H9 (cell line): ENCODE results near the gene NLRP13. TPM values are rescaled to one million over a fixed set of nuclear protein-coding genes. Genes with fewer than 3 reads are reported as not detected.

Experiments used
- DNase-seq: peaks from one replicate; pipeline ENCODE4 v3.0.0-alpha.2; 2017
- H2AFZ ChIP-seq: one replicate; pipeline ENCODE4 v1.6.1; 2013; ENCODE audit warnings: mild to moderate bottlenecking, low read length, control low read depth, moderate library complexity
- H2AK5ac ChIP-seq: 2 replicates; pipeline ENCODE4 v1.6.1; 2013; ENCODE audit warnings: low read length, control low read depth, mixed read lengths; ENCODE audit not compliant: insufficient read length
- H2BK120ac ChIP-seq: one replicate; pipeline ENCODE4 v1.6.1; 2013; ENCODE audit warnings: low read depth, mild to moderate bottlenecking, low read length, control low read depth, inconsistent platforms; ENCODE audit not compliant: poor library complexity, severe bottlenecking
- H2BK12ac ChIP-seq: 2 replicates; pipeline ENCODE4 v1.6.1; 2013; ENCODE audit warnings: low read length, control low read depth, mixed read lengths, low read depth; ENCODE audit not compliant: insufficient read length
- H2BK15ac ChIP-seq: 2 replicates; pipeline ENCODE4 v1.6.1; 2013; ENCODE audit warnings: low read depth, low read length, control low read depth
- H2BK20ac ChIP-seq: one replicate; pipeline ENCODE4 v1.6.1; 2013; ENCODE audit warnings: low read depth, mild to moderate bottlenecking, low read length, control low read depth, inconsistent platforms; ENCODE audit not compliant: poor library complexity, severe bottlenecking
- H2BK5ac ChIP-seq: 2 replicates; pipeline ENCODE4 v1.6.1; 2013; ENCODE audit warnings: low read length, control low read depth, mixed read lengths; ENCODE audit not compliant: insufficient read length
- H3K14ac ChIP-seq: 2 replicates; pipeline ENCODE4 v1.6.1; 2013; ENCODE audit warnings: low read length, control low read depth; ENCODE audit not compliant: insufficient read depth
- H3K18ac ChIP-seq: 2 replicates; pipeline ENCODE4 v1.6.1; 2013; ENCODE audit warnings: low read depth, mild to moderate bottlenecking, mixed read lengths, low read length, control low read depth; ENCODE audit not compliant: insufficient read length
- H3K23ac ChIP-seq: 2 replicates; pipeline ENCODE4 v1.6.1; 2013; ENCODE audit warnings: low read length, control low read depth, mixed read lengths, low read depth; ENCODE audit not compliant: insufficient read length
- H3K23me2 ChIP-seq: 2 replicates; pipeline ENCODE4 v1.6.1; 2013; ENCODE audit warnings: low read depth, mild to moderate bottlenecking, mixed read lengths, low read length, control low read depth; ENCODE audit not compliant: insufficient read length, poor library complexity, severe bottlenecking
- H3K27ac ChIP-seq: 2 replicates; pipeline ENCODE4 v1.5.1; 2013; ENCODE audit warnings: low read length, control low read depth, mixed read lengths, low read depth; ENCODE audit not compliant: insufficient read length
- H3K27me3 ChIP-seq: 2 replicates; pipeline ENCODE4 v1.6.1; 2013; ENCODE audit warnings: low read length, control low read depth, inconsistent platforms; ENCODE audit not compliant: insufficient read depth
- H3K4ac ChIP-seq: 2 replicates; pipeline ENCODE4 v1.6.1; 2013; ENCODE audit warnings: low read depth, mild to moderate bottlenecking, control low read depth, inconsistent platforms, low read length, moderate library complexity
- H3K4me1 ChIP-seq: 2 replicates; pipeline ENCODE4 v1.6.1; 2013; ENCODE audit warnings: low read length, control low read depth, inconsistent platforms; ENCODE audit not compliant: insufficient read depth
- H3K4me2 ChIP-seq: 2 replicates; pipeline ENCODE4 v1.6.1; 2013; ENCODE audit warnings: low read length, control low read depth, mixed read lengths; ENCODE audit not compliant: insufficient read length, insufficient read depth
- H3K56ac ChIP-seq: 2 replicates; pipeline ENCODE4 v1.6.1; 2013; ENCODE audit warnings: low read depth, mild to moderate bottlenecking, mixed read lengths, low read length, control low read depth; ENCODE audit not compliant: insufficient read length
- H3K79me1 ChIP-seq: 2 replicates; pipeline ENCODE4 v1.6.1; 2013; ENCODE audit warnings: low read depth, mild to moderate bottlenecking, moderate library complexity, low read length, control low read depth, inconsistent platforms; ENCODE audit not compliant: insufficient read depth, poor library complexity, severe bottlenecking
- H3K79me2 ChIP-seq: 2 replicates; pipeline ENCODE4 v1.6.1; 2013; ENCODE audit warnings: low read length, control low read depth, inconsistent platforms; ENCODE audit not compliant: insufficient read depth
- H3K9ac ChIP-seq: 2 replicates; pipeline ENCODE4 v1.6.1; 2013; ENCODE audit warnings: low read length, control low read depth, mixed read lengths; ENCODE audit not compliant: insufficient read length; ENCODE audit errors: extremely low read depth
- H3K9me3 ChIP-seq: one replicate; pipeline ENCODE4 v1.6.1; 2013; ENCODE audit warnings: low read depth, low read length, inconsistent platforms; ENCODE audit not compliant: control insufficient read depth
- H3T11ph ChIP-seq: one replicate; pipeline ENCODE4 v1.6.1; 2013; ENCODE audit warnings: mild to moderate bottlenecking, low read length, control low read depth, inconsistent platforms
- H4K20me1 ChIP-seq: one replicate; pipeline ENCODE4 v1.6.1; 2013; ENCODE audit not compliant: control insufficient read depth, insufficient read length, insufficient read depth
- H4K5ac ChIP-seq: 2 replicates; pipeline ENCODE4 v1.6.1; 2013; ENCODE audit warnings: low read depth, mild to moderate bottlenecking, mixed read lengths, low read length, control low read depth; ENCODE audit not compliant: insufficient read length
- H4K8ac ChIP-seq: replicated peaks from 2 replicates; pipeline ENCODE4 v1.6.1; 2013; ENCODE audit warnings: low read length, control low read depth, mixed read lengths, low read depth; ENCODE audit not compliant: insufficient read length
- H4K91ac ChIP-seq: 2 replicates; pipeline ENCODE4 v1.6.1; 2013; ENCODE audit warnings: low read depth, mild to moderate bottlenecking, moderate library complexity, mixed read lengths, low read length, control low read depth; ENCODE audit not compliant: insufficient read length
- H3K27ac Mint-ChIP-seq, 3 experiments: 2 replicates in 2 of 3; 3 replicates in 1 of 3; pipeline ENCODE4 v1.8.0; 2020 to 2021; ENCODE audit warnings: mixed read lengths in 3 of 3, mild to moderate bottlenecking in 1 of 3, moderate library complexity in 1 of 3
- H3K27me3 Mint-ChIP-seq: 2 replicates; pipeline ENCODE4 v1.8.0; 2021; ENCODE audit warnings: low read depth, mild to moderate bottlenecking, moderate library complexity, mixed read lengths
- H3K36me3 Mint-ChIP-seq, 3 experiments: 2 replicates in 2 of 3; 3 replicates in 1 of 3; pipeline ENCODE4 v1.8.0; 2020 to 2021; ENCODE audit warnings: low read depth in 3 of 3, mixed read lengths in 3 of 3; ENCODE audit not compliant: insufficient read depth in 1 of 3
- H3K4me1 Mint-ChIP-seq, 2 experiments: 2 replicates each; pipeline ENCODE4 v1.8.0; 2020; ENCODE audit warnings: mixed read lengths in 2 of 2
- H3K4me3 Mint-ChIP-seq, 2 experiments: 2 replicates in 1 of 2; 3 replicates in 1 of 2; pipeline ENCODE4 v1.8.0; 2020 to 2021; ENCODE audit warnings: mild to moderate bottlenecking in 2 of 2, mixed read lengths in 2 of 2, moderate library complexity in 1 of 2
- H3K9me3 Mint-ChIP-seq, 2 experiments: 2 replicates in 1 of 2; 3 replicates in 1 of 2; pipeline ENCODE4 v1.8.0; 2020; ENCODE audit warnings: mild to moderate bottlenecking in 2 of 2, mixed read lengths in 2 of 2, moderate library complexity in 1 of 2
- WGBS: extraction: QIAGEN DNeasy Blood & Tissue Kit; methylation state at CpG from one replicate; pipeline ENCODE4 v1.1.7; 2013; ENCODE audit warnings: missing lambda C conversion rate, low lambda C conversion rate, mixed read lengths; ENCODE audit not compliant: insufficient read length; ENCODE audit errors: extremely low coverage; 5-methylcytosine and 5-hydroxymethylcytosine counted together
- total RNA-seq: library from RNA; stranded (reverse); gene quantifications from 2 replicates; pipeline ENCODE4 v1.2.1, GENCODE V29; 2021
- TF ChIP-seq, protein P1 (sequence below): fragments of 200-600 bp; sonication (generic); conservative IDR thresholded peaks from 3 replicates; pipeline ENCODE4 v1.8.0; 2021; ENCODE audit warnings: antibody characterized with exemption, mild to moderate bottlenecking

The NLRP13 gene
- total RNA-seq, 1 experiment from 2014 or later: not detected

DNA sequence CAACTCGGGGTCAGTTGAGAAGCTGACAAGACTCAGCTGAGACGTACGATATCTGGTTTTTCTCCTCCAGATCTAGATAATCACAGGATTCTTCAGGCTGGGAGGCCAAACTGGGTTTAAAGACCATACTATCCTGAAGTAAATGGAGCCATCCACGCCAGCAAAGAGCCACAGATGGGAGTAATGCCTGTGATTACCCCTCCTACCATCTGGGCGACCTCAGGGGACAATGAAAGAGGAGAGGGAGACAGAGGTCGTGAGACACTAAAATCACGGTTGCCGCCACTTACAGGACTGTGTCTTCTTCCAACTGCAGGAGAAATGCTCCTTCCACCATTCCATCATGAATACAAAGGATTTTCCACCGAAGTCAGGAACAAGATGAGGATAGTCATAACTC lies 3.1 kb upstream of the NLRP13 start:
- no peak overlapping the region for H2AFZ ChIP-seq
- no peaks in the 10 kb centered on the region; the same call in none of the 2 replicates for H3K27me3 Mint-ChIP-seq
- no peak overlapping the region for H3K23ac ChIP-seq
- H2BK120ac ChIP-seq: no peak overlapping the region
- no peak overlapping the region for H2BK5ac ChIP-seq
- no peak overlapping the region for H3K18ac ChIP-seq
- no peak overlapping the region for H4K8ac ChIP-seq
- no peak overlapping the region for H3T11ph ChIP-seq
- H2BK12ac ChIP-seq: no peak overlapping the region
- H4K5ac ChIP-seq: no peak overlapping the region
- H2AK5ac ChIP-seq: no peak overlapping the region
- no peak overlapping the region for H2BK15ac ChIP-seq
- H3K79me1 ChIP-seq: no peaks in the 10 kb centered on the region
- no peaks in the 10 kb centered on the region for H3K23me2 ChIP-seq
- no peak overlapping the region for H3K4me2 ChIP-seq
- no peak for DNase-seq
- H3K56ac ChIP-seq: no peak overlapping the region
- H3K4ac ChIP-seq: no peak overlapping the region
- no CpG with 5 or more reads among the region's 9 CpGs for WGBS
- H3K27me3 ChIP-seq: no peaks in the 10 kb centered on the region
- H4K20me1 ChIP-seq: no peaks in the 10 kb centered on the region
- no peaks in the 10 kb centered on the region for H3K4me1 ChIP-seq
- TF ChIP-seq, protein P1, sequence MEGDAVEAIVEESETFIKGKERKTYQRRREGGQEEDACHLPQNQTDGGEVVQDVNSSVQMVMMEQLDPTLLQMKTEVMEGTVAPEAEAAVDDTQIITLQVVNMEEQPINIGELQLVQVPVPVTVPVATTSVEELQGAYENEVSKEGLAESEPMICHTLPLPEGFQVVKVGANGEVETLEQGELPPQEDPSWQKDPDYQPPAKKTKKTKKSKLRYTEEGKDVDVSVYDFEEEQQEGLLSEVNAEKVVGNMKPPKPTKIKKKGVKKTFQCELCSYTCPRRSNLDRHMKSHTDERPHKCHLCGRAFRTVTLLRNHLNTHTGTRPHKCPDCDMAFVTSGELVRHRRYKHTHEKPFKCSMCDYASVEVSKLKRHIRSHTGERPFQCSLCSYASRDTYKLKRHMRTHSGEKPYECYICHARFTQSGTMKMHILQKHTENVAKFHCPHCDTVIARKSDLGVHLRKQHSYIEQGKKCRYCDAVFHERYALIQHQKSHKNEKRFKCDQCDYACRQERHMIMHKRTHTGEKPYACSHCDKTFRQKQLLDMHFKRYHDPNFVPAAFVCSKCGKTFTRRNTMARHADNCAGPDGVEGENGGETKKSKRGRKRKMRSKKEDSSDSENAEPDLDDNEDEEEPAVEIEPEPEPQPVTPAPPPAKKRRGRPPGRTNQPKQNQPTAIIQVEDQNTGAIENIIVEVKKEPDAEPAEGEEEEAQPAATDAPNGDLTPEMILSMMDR: no peak
- no peak overlapping the region for H3K27ac ChIP-seq
- H3K9me3 ChIP-seq: peaks cover 78% of the 10 kb centered on the region
- no peak overlapping the region for H2BK20ac ChIP-seq
- H3K9me3 Mint-ChIP-seq: peaks cover 89 to 91% of the 10 kb centered on the region in 2 experiments
- no peak overlapping the region for H3K9ac ChIP-seq
- H3K79me2 ChIP-seq: no peaks in the 10 kb centered on the region
- no peak overlapping the region for H3K4me3 Mint-ChIP-seq
- H3K4me1 Mint-ChIP-seq: no peaks in the 10 kb centered on the region
- no peak overlapping the region for H3K14ac ChIP-seq
- no peak overlapping the region for H3K27ac Mint-ChIP-seq
- no peak overlapping the region for H4K91ac ChIP-seq
- peaks cover 4 to 38% (median 11%) of the 10 kb centered on the region in 3 experiments; a peak in 6 of 7 replicates for H3K36me3 Mint-ChIP-seq
